Stimulated activated CD8-positive, alpha-beta memory T cell treated with anti-CD3 and anti-CD28 coated beads, Interleukin-4, amount 100 ng/mL, for 24 hours (primary cell): ENCODE results near the gene LCE2D.

Source experiments
- DNase-seq: peaks from one replicate; pipeline ENCODE4 v3.0.0-alpha.2; 2020; ENCODE audit warnings: low read depth

Gene LCE2D

GRCh38 chr1:152697701-152698600, 34.8 kb downstream of the LCE2D start, which contains the start of gene LCE2A:
Gene LCE2A (plus strand): TSS chr1:152698345. CDS start chr1:152698902, 557 bp downstream.
- no peak for DNase-seq

- DNase-seq: no peak
Measured at GRCh38 chr1:152699746-152700145, 36.6 kb downstream of the LCE2D start.

- DNase-seq: no peak
Measured at GRCh38 chr1:152707860-152708259, 44.7 kb downstream of the LCE2D start, which contains the start of gene LCE4A. Gene LCE4A (plus strand): TSS chr1:152708160. CDS start chr1:152709076, 916 bp downstream.
